Neural progenitor cell (in vitro differentiated cells): ENCODE data around the gene CALR. TPM values are rescaled to one million over a fixed set of nuclear protein-coding genes. Genes with fewer than 3 reads are reported as not detected.

ENCODE experiments used
- DNase-seq: peaks from one replicate; pipeline ENCODE4 v3.0.0-alpha.2; 2016; ENCODE audit warnings: low spot score
- H2AFZ ChIP-seq: fragments of 200-600 bp; sonication (generic); replicated peaks from 2 replicates; pipeline ENCODE4 v1.6.1; 2016; ENCODE audit warnings: antibody characterized with exemption
- H3F3A ChIP-seq: fragments of 200-600 bp; sonication (generic); 2 replicates; pipeline ENCODE4 v1.6.1; 2016; ENCODE audit warnings: antibody characterized with exemption, low read depth
- H3K27ac ChIP-seq: fragments of 200-600 bp; sonication (generic); 2 replicates; pipeline ENCODE4 v1.5.1; 2016; ENCODE audit warnings: mild to moderate bottlenecking
- H3K27me3 ChIP-seq: fragments of 200-600 bp; sonication (generic); 2 replicates; pipeline ENCODE4 v1.6.1; 2016; ENCODE audit warnings: mild to moderate bottlenecking, moderate library complexity
- H3K36me3 ChIP-seq: fragments of 200-600 bp; sonication (generic); 2 replicates; pipeline ENCODE4 v1.5.1; 2016
- H3K4me1 ChIP-seq: fragments of 200-600 bp; sonication (generic); 2 replicates; pipeline ENCODE4 v1.6.1; 2016; ENCODE audit warnings: mixed run types
- H3K4me2 ChIP-seq: fragments of 200-600 bp; sonication (generic); 2 replicates; pipeline ENCODE4 v1.6.1; 2016
- H3K4me3 ChIP-seq: fragments of 200-600 bp; sonication (generic); 2 replicates; pipeline ENCODE4 v1.5.1; 2016
- H3K79me2 ChIP-seq: fragments of 200-600 bp; sonication (generic); 2 replicates; pipeline ENCODE4 v1.6.1; 2016; ENCODE audit warnings: low read depth
- H3K9ac ChIP-seq: fragments of 200-600 bp; sonication (generic); 2 replicates; pipeline ENCODE4 v1.6.1; 2016
- H3K9me3 ChIP-seq: fragments of 200-600 bp; sonication (generic); 2 replicates; pipeline ENCODE4 v1.5.1; 2016; ENCODE audit warnings: low read depth
- H4K20me1 ChIP-seq: fragments of 200-600 bp; sonication (generic); 2 replicates; pipeline ENCODE4 v1.6.1; 2016; ENCODE audit warnings: low read depth
- H3K27ac Mint-ChIP-seq: 3 replicates; pipeline ENCODE4 v1.8.0; 2021; ENCODE audit warnings: mixed read lengths
- H3K27me3 Mint-ChIP-seq: 2 replicates; pipeline ENCODE4 v1.8.0; 2022; ENCODE audit warnings: low read depth, mild to moderate bottlenecking, inconsistent platforms, moderate library complexity, mixed read lengths; ENCODE audit not compliant: insufficient read depth
- H3K36me3 Mint-ChIP-seq: 3 replicates; pipeline ENCODE4 v1.8.0; 2021; ENCODE audit warnings: mixed read lengths
- H3K4me1 Mint-ChIP-seq: 3 replicates; pipeline ENCODE4 v1.8.0; 2021; ENCODE audit warnings: mixed read lengths
- H3K4me3 Mint-ChIP-seq: 3 replicates; pipeline ENCODE4 v1.8.0; 2021; ENCODE audit warnings: mild to moderate bottlenecking, moderate library complexity, mixed read lengths
- H3K9me3 Mint-ChIP-seq: 3 replicates; pipeline ENCODE4 v1.8.0; 2020; ENCODE audit warnings: mixed read lengths
- CTCF ChIP-seq: fragments of 200-600 bp; sonication (generic); IDR thresholded peaks from 2 replicates; pipeline ENCODE4 v1.5.1; 2017; ENCODE audit warnings: antibody characterized with exemption, mild to moderate bottlenecking
- EZH2 ChIP-seq: fragments of 200-600 bp; sonication (generic); IDR thresholded peaks from 2 replicates; pipeline ENCODE4 v1.6.1; 2017; ENCODE audit warnings: antibody characterized with exemption, mild to moderate bottlenecking, moderate library complexity
- EZH2phosphoT487 ChIP-seq: fragments of 200-600 bp; sonication (generic); IDR thresholded peaks from 2 replicates; pipeline ENCODE4 v1.6.1; 2017; ENCODE audit warnings: antibody characterized with exemption
- total RNA-seq: library from RNA; depleted of rRNA; stranded (reverse); fragments of >200 nt; gene quantifications from 2 replicates; pipeline ENCODE4 v1.2.3, GENCODE V29; 2015; ENCODE audit warnings: low replicate concordance

CALR gene
- total RNA-seq, 1 donor from 2014 or later = 437 TPM

- no peak for DNase-seq
- Mint-ChIP-seq H3K36me3 (peaks cover 11% of the 10 kb centered on the region), H3K27me3 (peaks cover 11% of the 10 kb centered on the region), H3K4me1 (peaks cover 25% of the 10 kb centered on the region), H3K27ac (no peak overlapping the region), H3K9me3 (no peaks in the 10 kb centered on the region), H3K4me3 (peak overlapping the region; percentile 99)
- Histone ChIP-seq H3K79me2 (peaks cover 29% of the 10 kb centered on the region), H3K9ac (peak overlapping the region; percentile 67), H2AFZ (no peak overlapping the region), H3K9me3 (no peaks in the 10 kb centered on the region), H3K36me3 (no peaks in the 10 kb centered on the region), H4K20me1 (peaks cover 10% of the 10 kb centered on the region), H3K4me3 (peak overlapping the region; percentile 64), H3K27me3 (no peaks in the 10 kb centered on the region), H3K4me1 (peaks cover 12% of the 10 kb centered on the region), H3K27ac (no peak overlapping the region), H3K4me2 (peak overlapping the region; percentile 87), H3F3A (peaks cover 15% of the 10 kb centered on the region)
- TF ChIP-seq EZH2 = no peak
- TF ChIP-seq CTCF = no peak
- TF ChIP-seq EZH2phosphoT487 = no peak
Measured at GRCh38 chr19:12932392-12933286, 5.8 kb upstream of the CALR start.

GRCh38 chr19:12933287-12934072 is 4.9 kb upstream of the CALR start, which contains the start of gene FARSA:
FARSA (minus strand) TSS chr19:12933711; CDS start chr19:12933696, 15 bp downstream.
- peaks cover 20% of the 10 kb centered on the region for H3F3A ChIP-seq
- DNase-seq = peak; percentile 94
- peak within 1 kb of the TSS; percentile 87 for H3K4me2 ChIP-seq
- no peaks in the 10 kb centered on the region for H3K9me3 ChIP-seq
- Mint-ChIP-seq H3K9me3 (no peaks in the 10 kb centered on the region), H3K4me1 (peaks cover 27% of the 10 kb centered on the region), H3K27me3 (peaks cover 10% of the 10 kb centered on the region), H3K4me3 (peak within 1 kb of the TSS; percentile 99), H3K36me3 (peaks cover 7% of the 10 kb centered on the region), H3K27ac (peak within 1 kb of the TSS; percentile 72)
- H3K27ac ChIP-seq = no peak within 1 kb of the TSS
- H3K9ac ChIP-seq = peak within 1 kb of the TSS; percentile 67
- no peaks in the 10 kb centered on the region for H3K27me3 ChIP-seq
- H3K4me3 ChIP-seq = peak within 1 kb of the TSS; percentile 64
- H3K79me2 ChIP-seq = peaks cover 31% of the 10 kb centered on the region
- peaks cover 14% of the 10 kb centered on the region for H3K4me1 ChIP-seq
- H3K36me3 ChIP-seq = no peaks in the 10 kb centered on the region
- H2AFZ ChIP-seq = peak within 1 kb of the TSS; percentile 82
- peaks cover 10% of the 10 kb centered on the region for H4K20me1 ChIP-seq
- TF ChIP-seq EZH2phosphoT487 = no peak
- TF ChIP-seq EZH2 = peak; percentile 16

- Histone ChIP-seq H3K27ac (no peak overlapping the region), H3K4me1 (peaks cover 22% of the 10 kb centered on the region), H3K79me2 (peaks cover 46% of the 10 kb centered on the region), H3K27me3 (no peaks in the 10 kb centered on the region), H3K4me2 (no peak overlapping the region), H3K9me3 (no peaks in the 10 kb centered on the region), H3F3A (peaks cover 31% of the 10 kb centered on the region), H4K20me1 (peaks cover 26% of the 10 kb centered on the region), H3K36me3 (peaks cover 3% of the 10 kb centered on the region), H3K9ac (no peak overlapping the region), H3K4me3 (no peak overlapping the region), H2AFZ (no peak overlapping the region)
- Mint-ChIP-seq H3K27me3 (peaks cover 10% of the 10 kb centered on the region), H3K4me1 (peaks cover 39% of the 10 kb centered on the region), H3K4me3 (peak overlapping the region; percentile 48), H3K9me3 (no peaks in the 10 kb centered on the region), H3K36me3 (peaks cover 14% of the 10 kb centered on the region), H3K27ac (no peak overlapping the region)
- TF ChIP-seq CTCF (no peak), EZH2 (no peak), EZH2phosphoT487 (no peak)
- DNase-seq = no peak
Measured at GRCh38 chr19:12935071-12935470, 3.3 kb upstream of the CALR start.
